Esophagus squamous epithelium (tissue), 5 donors: ENCODE data around the gene LIME1. TPM values are rescaled to one million over a fixed set of nuclear protein-coding genes. Genes with fewer than 3 reads are reported as not detected.

Source experiments
- DNase-seq: peaks from one replicate; lab custom pipeline; 2025; lab: John Stamatoyannopoulos, UW
- H3K27ac ChIP-seq, 4 donors: fragments of 200-600 bp; sonication (generic); one replicate each; pipeline ENCODE4 v1.5.1; 2016 to 2019; ENCODE audit warnings: mild to moderate bottlenecking in 1 of 4
- H3K27me3 ChIP-seq, 4 donors: fragments of 200-600 bp; sonication (generic); 1 replicate in 3 of 4; 2 replicates in 1 of 4; pipeline versions ENCODE4 v1.5.1 to v1.6.0; 2017 to 2021; ENCODE audit warnings: antibody characterized with exemption in 1 of 4
- H3K36me3 ChIP-seq, 3 donors: fragments of 200-600 bp; sonication (generic); one replicate each; pipeline ENCODE4 v1.5.1; 2016 to 2019
- H3K4me1 ChIP-seq, 3 donors: fragments of 200-600 bp; sonication (generic); one replicate each; pipeline ENCODE4 v1.5.1; 2017 to 2019
- H3K4me3 ChIP-seq, 4 donors: fragments of 200-600 bp; sonication (generic); 1 replicate in 3 of 4; 2 replicates in 1 of 4; pipeline ENCODE4 v1.5.1; 2016 to 2019; ENCODE audit warnings: mild to moderate bottlenecking in 2 of 4, moderate library complexity in 1 of 4
- H3K9me3 ChIP-seq, 3 donors: fragments of 200-600 bp; sonication (generic); one replicate each; pipeline ENCODE4 v1.5.1; 2016 to 2019
- POLR2A ChIP-seq, 4 donors: fragments of 450-650 bp; IDR thresholded peaks; one replicate each; pipeline ENCODE4 v1.6.1; 2017; ENCODE audit warnings: antibody characterized with exemption in 4 of 4, mild to moderate bottlenecking in 4 of 4, moderate library complexity in 3 of 4
- WGBS, 2 donors: methylation state at CpG; one replicate each; pipeline ENCODE4 v1.1.5; 2018; 5-methylcytosine and 5-hydroxymethylcytosine counted together
- intact Hi-C: fragments of 100-400 bp; cut with DNase I; formaldehyde crosslinking; loops from one replicate; pipeline ENCODE4 v1.15.0; 2022
- total RNA-seq, 4 donors: library from RNA; depleted of rRNA; stranded (reverse); fragments of >200 nt; gene quantifications; one replicate each; pipeline ENCODE4 v1.1.0, GENCODE V29; 2016
- TF ChIP-seq, protein P1 (sequence below), 6 experiments: fragments of 450-650 bp in 4 of 6; fragments of 200-600 bp in 2 of 6; sonication (generic) in 2 of 6; IDR thresholded peaks; one replicate each; pipeline ENCODE4 v1.5.1; 2016 to 2019; ENCODE audit warnings: antibody characterized with exemption in 6 of 6, mild to moderate bottlenecking in 4 of 6, moderate library complexity in 4 of 6
- donor health status: DM: yes; HTN: yes; CAD: no.

The LIME1 gene
- total RNA-seq, 4 donors from 2014 or later = 10.9 to 22.3 (median 14.4) TPM

DNA sequence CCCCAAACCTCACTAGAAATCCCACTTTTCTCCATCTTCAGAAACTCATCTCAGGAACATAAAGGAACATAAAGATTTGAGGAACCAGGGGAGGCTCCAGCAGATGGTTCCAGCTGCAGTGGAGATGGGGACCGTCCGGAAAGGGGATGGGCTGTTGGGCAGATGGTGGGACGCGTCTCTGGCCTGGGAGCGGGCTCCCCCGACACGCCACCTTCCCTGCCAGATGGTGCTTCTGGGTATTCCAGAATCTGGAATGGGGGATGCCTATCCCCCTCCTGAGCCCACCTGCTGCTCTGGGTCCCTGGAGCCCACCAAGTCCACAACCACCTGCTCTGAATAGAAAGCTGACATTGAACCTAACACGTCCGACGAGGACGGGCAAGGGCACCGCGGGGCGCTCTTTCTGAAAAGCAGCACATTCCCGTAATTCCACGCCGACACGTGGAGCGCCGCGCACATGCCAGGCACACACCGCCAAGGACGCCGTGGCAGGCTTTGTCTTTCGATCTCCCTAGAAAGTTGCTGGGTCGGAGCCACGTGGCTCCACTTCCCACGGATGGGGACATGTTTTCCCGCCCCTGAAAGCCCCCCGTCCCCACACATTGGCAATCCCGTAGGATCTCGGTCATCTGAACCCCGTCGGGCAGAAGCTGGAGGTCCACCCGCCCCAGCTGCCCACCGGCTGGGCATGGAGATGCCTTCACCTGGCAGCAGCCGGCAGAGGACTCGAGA lies 30.4 kb downstream of the LIME1 start:
- H3K4me3 ChIP-seq = no peak overlapping the region
- H3K27ac ChIP-seq = no peak overlapping the region
- no peak for DNase-seq
- peaks cover 0 to 33% (median 9%) of the 10 kb centered on the region in 3 donors for H3K36me3 ChIP-seq
- TF ChIP-seq, protein P1, sequence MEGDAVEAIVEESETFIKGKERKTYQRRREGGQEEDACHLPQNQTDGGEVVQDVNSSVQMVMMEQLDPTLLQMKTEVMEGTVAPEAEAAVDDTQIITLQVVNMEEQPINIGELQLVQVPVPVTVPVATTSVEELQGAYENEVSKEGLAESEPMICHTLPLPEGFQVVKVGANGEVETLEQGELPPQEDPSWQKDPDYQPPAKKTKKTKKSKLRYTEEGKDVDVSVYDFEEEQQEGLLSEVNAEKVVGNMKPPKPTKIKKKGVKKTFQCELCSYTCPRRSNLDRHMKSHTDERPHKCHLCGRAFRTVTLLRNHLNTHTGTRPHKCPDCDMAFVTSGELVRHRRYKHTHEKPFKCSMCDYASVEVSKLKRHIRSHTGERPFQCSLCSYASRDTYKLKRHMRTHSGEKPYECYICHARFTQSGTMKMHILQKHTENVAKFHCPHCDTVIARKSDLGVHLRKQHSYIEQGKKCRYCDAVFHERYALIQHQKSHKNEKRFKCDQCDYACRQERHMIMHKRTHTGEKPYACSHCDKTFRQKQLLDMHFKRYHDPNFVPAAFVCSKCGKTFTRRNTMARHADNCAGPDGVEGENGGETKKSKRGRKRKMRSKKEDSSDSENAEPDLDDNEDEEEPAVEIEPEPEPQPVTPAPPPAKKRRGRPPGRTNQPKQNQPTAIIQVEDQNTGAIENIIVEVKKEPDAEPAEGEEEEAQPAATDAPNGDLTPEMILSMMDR (IDR thresholded peaks at IDR 0.05) = no peak
- no peak for TF ChIP-seq POLR2A (IDR thresholded peaks at IDR 0.05)
- H3K9me3 ChIP-seq = no peaks in the 10 kb centered on the region
- H3K4me1 ChIP-seq = no peaks in the 10 kb centered on the region
- intact Hi-C loops = no loop called here
- 91 to 100% methylated on average over 7 to 16 of the region's 38 CpGs for WGBS, 2 donors
- no peaks in the 10 kb centered on the region for H3K27me3 ChIP-seq

DNA sequence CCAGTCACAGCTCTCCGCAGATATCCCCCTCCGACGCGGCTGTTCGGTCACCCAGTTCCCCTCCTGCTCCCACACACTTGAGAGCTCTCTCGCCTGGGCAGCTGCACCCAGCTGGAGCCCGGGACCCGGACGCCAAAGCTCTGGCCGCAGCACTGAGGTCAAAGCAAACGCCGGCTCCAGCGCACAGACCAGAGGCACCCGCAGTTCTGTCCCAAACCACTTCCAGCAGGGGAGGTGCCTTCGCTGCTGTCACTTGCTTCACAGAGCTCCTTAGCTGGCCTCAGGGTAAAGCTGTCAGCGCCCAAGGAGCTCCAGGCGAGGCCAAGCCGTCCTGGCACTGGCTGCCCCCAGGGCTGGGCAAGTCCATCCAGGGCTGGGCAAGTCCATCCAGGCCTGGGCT lies 31.0 kb downstream of the LIME1 start:
- no peak for TF ChIP-seq POLR2A (IDR thresholded peaks at IDR 0.05)
- TF ChIP-seq, protein P1 (IDR thresholded peaks at IDR 0.05) = no peak
- DNase-seq = no peak
- 0 to 81% methylated on average over 1 to 7 of the region's 18 CpGs for WGBS, 2 donors
- intact Hi-C loops = no loop called here
- no peak overlapping the region for H3K4me3 ChIP-seq
- H3K27ac ChIP-seq = no peak overlapping the region
- peaks cover 0 to 33% (median 9%) of the 10 kb centered on the region in 3 donors for H3K36me3 ChIP-seq
- H3K9me3 ChIP-seq = no peaks in the 10 kb centered on the region
- no peaks in the 10 kb centered on the region for H3K27me3 ChIP-seq
- peaks cover 0 to 3% (median 0%) of the 10 kb centered on the region in 3 donors for H3K4me1 ChIP-seq

DNA sequence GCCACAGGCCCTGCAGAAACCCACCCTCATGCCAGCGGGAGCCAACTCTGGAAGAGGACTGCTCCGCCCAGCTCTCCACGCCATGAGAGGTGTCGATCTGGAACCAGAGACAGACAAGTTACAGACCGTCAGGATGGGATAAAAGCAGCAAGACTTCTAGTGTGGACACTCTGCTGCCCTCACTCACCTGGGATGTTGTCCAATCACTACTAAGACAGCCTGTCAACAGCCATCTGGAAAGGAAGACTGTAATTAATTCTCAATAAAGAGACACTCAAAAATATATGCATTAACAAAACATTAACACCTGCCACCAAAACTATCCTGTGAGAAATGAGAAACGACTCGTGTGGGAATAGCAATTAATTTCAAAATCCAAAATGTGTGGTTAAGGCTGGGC lies 31.4 kb downstream of the LIME1 start:
- H3K27me3 ChIP-seq = no peaks in the 10 kb centered on the region
- TF ChIP-seq, protein P1 (IDR thresholded peaks at IDR 0.05) = no peak
- no peak for TF ChIP-seq POLR2A (IDR thresholded peaks at IDR 0.05)
- peaks cover 0 to 8% (median 1%) of the 10 kb centered on the region in 3 donors for H3K4me1 ChIP-seq
- intact Hi-C loops = no loop called here
- 60 to 76% methylated on average over 2 to 3 of the region's 7 CpGs for WGBS, 2 donors
- peaks cover 0 to 33% (median 9%) of the 10 kb centered on the region in 3 donors for H3K36me3 ChIP-seq
- no peaks in the 10 kb centered on the region for H3K9me3 ChIP-seq
- no peak overlapping the region for H3K27ac ChIP-seq
- no peak for DNase-seq
- no peak overlapping the region for H3K4me3 ChIP-seq

DNA sequence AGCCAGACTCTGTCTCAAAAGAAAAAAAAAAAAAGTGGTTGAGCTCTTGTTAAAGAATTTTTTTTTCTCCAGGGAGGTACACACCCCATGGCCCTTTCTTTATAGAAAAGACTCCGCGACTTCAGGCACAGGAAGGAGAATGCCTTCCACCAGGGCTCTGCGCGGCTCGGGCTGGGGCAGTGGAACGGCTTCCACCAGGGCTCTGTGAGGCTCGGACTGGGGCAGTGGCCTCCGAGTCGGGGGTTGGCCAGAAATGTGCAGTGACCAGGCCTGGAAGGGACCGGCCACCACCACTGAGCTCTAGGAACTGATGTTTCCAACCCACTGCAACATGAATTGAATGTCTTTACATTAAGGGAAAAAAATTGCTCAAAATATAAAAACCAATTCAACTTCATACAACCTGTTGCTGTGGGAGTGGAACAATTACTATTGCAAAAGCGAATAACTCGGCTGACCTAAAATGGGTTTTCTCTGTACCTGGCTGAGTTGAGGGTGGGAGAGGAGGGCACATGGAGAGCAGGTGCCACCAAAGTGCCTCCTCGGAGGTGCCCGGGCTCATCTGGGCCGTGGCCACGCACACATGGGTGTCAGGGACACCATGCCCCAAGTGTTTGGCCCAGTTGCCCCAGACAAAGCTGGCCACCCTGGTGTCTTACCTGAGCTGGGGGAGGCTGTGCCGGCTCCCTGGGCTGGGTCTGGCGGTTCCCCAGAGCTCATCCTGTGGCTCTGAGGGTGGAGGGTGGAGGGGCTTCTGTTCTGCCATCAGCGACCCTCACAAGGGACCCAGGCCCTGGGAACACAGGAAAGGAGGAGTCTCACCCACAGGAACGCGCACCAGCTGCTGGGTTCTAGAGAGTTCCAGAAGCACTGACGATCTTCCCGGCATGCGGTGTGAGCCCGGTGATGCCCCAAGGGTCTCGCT lies 32.4 kb downstream of the LIME1 start:
- WGBS, 2 donors = 85 to 93% methylated on average over 14 to 17 of the region's 26 CpGs
- Histone ChIP-seq H3K4me3 (no peak overlapping the region), H3K27ac (no peak overlapping the region), H3K9me3 (no peaks in the 10 kb centered on the region), H3K27me3 (peaks cover 0 to 7% (median 0%) of the 10 kb centered on the region in 4 donors), H3K36me3 (peaks cover 0 to 33% (median 9%) of the 10 kb centered on the region in 3 donors), H3K4me1 (peaks cover 0 to 17% (median 3%) of the 10 kb centered on the region in 3 donors)
- intact Hi-C loops = no loop called here
- no peak for TF ChIP-seq POLR2A (IDR thresholded peaks at IDR 0.05)
- TF ChIP-seq, protein P1 (IDR thresholded peaks at IDR 0.05) = no peak
- DNase-seq = no peak
